Mucosa of descending colon (tissue), 3 donors: ENCODE measurements around the gene ID2. TPM values are rescaled to one million over a fixed set of nuclear protein-coding genes. Genes with fewer than 3 reads are reported as not detected.
"Not testable (repeated sequence)": the region's sequence is repeated elsewhere in the genome, so short reads cannot be mapped to it uniquely, and the experiment has no call there.

ENCODE experiments used
- ATAC-seq: fragments of 200-7000 bp; cut with Tn5 transposase; one replicate; pipeline ENCODE4 v1.9.1; 2020; ENCODE audit warnings: mild to moderate bottlenecking, moderate library complexity
- DNase-seq, 3 donors: peaks; one replicate each; pipeline ENCODE4 v3.0.0-alpha.2; 2020
- H3K36me3 ChIP-seq: fragments of 200-600 bp; one replicate; pipeline ENCODE4 v1.8.0; 2021; ENCODE audit warnings: low read depth, mild to moderate bottlenecking
- H3K4me1 ChIP-seq: fragments of 200-600 bp; one replicate; pipeline ENCODE4 v1.8.0; 2021; ENCODE audit warnings: low read depth, mild to moderate bottlenecking
- H3K4me3 ChIP-seq: fragments of 200-600 bp; one replicate; pipeline ENCODE4 v1.8.0; 2021; ENCODE audit warnings: mild to moderate bottlenecking
- H3K9me3 ChIP-seq: fragments of 200-600 bp; one replicate; pipeline ENCODE4 v1.8.0; 2021; ENCODE audit warnings: mild to moderate bottlenecking
- CTCF ChIP-seq: fragments of 200-600 bp; IDR thresholded peaks from one replicate; pipeline ENCODE4 v1.8.0; 2022; ENCODE audit warnings: antibody characterized with exemption, mild to moderate bottlenecking
- intact Hi-C, 2 donors: fragments of 100-400 bp; cut with DNase I in 1 of 2; cut with micrococcal nuclease in 1 of 2; formaldehyde crosslinking; loops; one replicate each; pipeline versions ENCODE4 v1.11.0 to v1.11.1; 2022; cut with DNase I, micrococcal nuclease
- total RNA-seq, 3 donors: library from RNA; stranded (reverse); fragmentation: NEBNext Ultra II Directional in 2 of 3; extraction: Animal tissue kit (Norgen Biotek cat#: 25700) in 2 of 3; gene quantifications; one replicate each; pipeline versions ENCODE4 v1.2.1 to v1.2.4, GENCODE V29; 2021 to 2023
- donor health status: DM: no; HTN: no; CAD: no; lungs with moderate emphysema.
- donor health status: DM: no; HTN: no; CAD: no.
- donor health status: DM: no; HTN: yes; CAD: no.

Gene ID2
- total RNA-seq, 3 donors from 2014 or later = 97.4 to 190 (median 170) TPM

DNA sequence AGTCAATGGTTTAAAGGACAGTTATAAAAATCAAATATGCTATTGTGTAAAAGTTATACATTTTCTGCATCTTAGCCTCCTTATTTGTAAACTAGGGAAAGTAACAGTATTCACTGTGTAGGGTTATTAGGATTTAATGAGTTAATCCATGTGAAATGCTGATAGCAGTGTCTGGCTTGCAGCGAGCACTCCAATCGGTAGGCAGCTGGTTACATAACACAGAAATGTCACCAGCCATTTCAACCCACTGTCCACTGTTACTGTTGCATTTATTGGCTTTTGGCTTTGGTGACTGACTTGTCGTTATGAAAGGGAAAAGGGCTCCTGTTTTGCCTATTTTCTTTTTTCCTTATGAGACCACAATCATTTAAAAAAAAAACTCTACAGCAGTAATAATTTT is 38.9 kb downstream of the ID2 start:
- no peaks in the 10 kb centered on the region for H3K36me3 ChIP-seq
- DNase-seq = no peak
- no peak for ATAC-seq
- no peaks in the 10 kb centered on the region for H3K4me1 ChIP-seq
- no peak for TF ChIP-seq CTCF
- H3K9me3 ChIP-seq = no peaks in the 10 kb centered on the region
- intact Hi-C loops = no loop called here
- no peak overlapping the region for H3K4me3 ChIP-seq

DNA sequence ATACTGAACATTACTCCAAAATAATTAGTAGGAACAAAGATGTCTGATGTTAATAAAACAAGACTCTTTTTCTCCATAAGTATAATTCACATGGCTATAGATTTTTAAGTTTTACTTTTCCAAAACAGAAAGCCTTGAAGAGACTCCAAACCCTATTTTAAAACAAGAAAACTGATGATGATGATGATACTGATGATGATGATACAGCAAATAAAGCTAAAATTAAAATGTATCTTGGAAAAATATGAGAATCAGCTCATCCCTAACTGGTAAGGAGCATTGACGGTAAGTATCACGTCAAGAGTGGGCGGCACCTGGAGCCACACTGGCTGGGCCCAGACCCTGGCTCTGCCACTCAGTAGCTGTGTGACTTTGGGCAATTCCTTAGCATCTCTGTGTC is 39.6 kb downstream of the ID2 start:
- no peak for TF ChIP-seq CTCF
- intact Hi-C loops = no loop called here
- Histone ChIP-seq H3K9me3 (no peaks in the 10 kb centered on the region), H3K36me3 (no peaks in the 10 kb centered on the region), H3K4me3 (no peak overlapping the region), H3K4me1 (no peaks in the 10 kb centered on the region)
- no peak for ATAC-seq
- no peak for DNase-seq

- no peaks in the 10 kb centered on the region for H3K9me3 ChIP-seq
- no peaks in the 10 kb centered on the region for H3K4me1 ChIP-seq
- no peak for TF ChIP-seq CTCF
- H3K4me3 ChIP-seq = no peak overlapping the region
- ATAC-seq = no peak
- no peaks in the 10 kb centered on the region for H3K36me3 ChIP-seq
- intact Hi-C loops = no loop called here
- DNase-seq = no peak
Observed at GRCh38 chr2:8722986-8723385, 41.1 kb downstream of the ID2 start.

DNA sequence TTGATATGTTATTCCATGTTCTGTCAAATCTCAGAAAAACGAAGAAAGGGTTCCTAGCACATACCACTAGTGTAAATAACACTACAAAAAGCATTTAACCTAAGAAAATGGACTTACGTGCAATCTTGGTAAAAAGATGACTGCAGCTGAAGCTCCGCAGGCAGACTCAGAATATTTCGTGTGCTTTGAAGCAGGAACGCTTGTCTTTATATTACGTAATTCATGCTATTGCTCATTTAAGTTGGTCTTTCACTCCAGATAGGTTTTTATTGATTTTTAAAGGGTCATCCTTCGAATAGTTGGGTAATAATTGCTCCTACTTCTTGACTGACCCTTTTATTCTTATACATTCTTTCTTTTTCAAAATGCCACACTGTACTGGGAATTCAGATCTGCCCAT is 44.0 kb downstream of the ID2 start:
- no peak overlapping the region for H3K4me3 ChIP-seq
- no peak for TF ChIP-seq CTCF
- H3K9me3 ChIP-seq = no peaks in the 10 kb centered on the region
- ATAC-seq (no peak), DNase-seq (no peak)
- no peaks in the 10 kb centered on the region for H3K4me1 ChIP-seq
- H3K36me3 ChIP-seq = no peaks in the 10 kb centered on the region
- intact Hi-C loops = no loop called here

- intact Hi-C loops = no loop called here
- Histone ChIP-seq H3K4me1 (no peaks in the 10 kb centered on the region), H3K4me3 (no peak overlapping the region), H3K36me3 (peaks cover 9% of the 10 kb centered on the region), H3K9me3 (no peaks in the 10 kb centered on the region)
- no peak for DNase-seq
- no peak for ATAC-seq
- no peak for TF ChIP-seq CTCF
Observed at GRCh38 chr2:8728305-8729015, 46.6 kb downstream of the ID2 start.

- ATAC-seq, H3K4me3 ChIP-seq, H3K36me3 ChIP-seq, DNase-seq, intact Hi-C loops, H3K4me1 ChIP-seq, H3K9me3 ChIP-seq: not testable (repeated sequence)
Observed at GRCh38 chr2:8729101-8729500, 47.2 kb downstream of the ID2 start.
